HEK293 (cell line): ENCODE measurements around the gene PPHLN1.
A peak's percentile ranks its signal among the peaks of the same experiment; 100 is the strongest.

Experiments
- CTCF ChIA-PET: fragments of 350-600 bp; formaldehyde crosslinking; extraction: SDS; loops from one replicate; lab custom pipeline; 2021; ENCODE audit warnings: antibody characterized with exemption; lab: Yijun Ruan, JAX
- POLR2A ChIA-PET: fragments of 300-600 bp; formaldehyde crosslinking; extraction: SDS; loops from one replicate; lab custom pipeline; 2020; ENCODE audit warnings: antibody characterized with exemption, inconsistent platforms; lab: Yijun Ruan, JAX
- H3K27ac ChIP-seq: fragments of 200-500 bp; sonication (Bioruptor generic); 2 replicates; pipeline ENCODE4 v1.5.1; 2014; ENCODE audit warnings: low read depth, low read length, control low read depth, inconsistent platforms; ENCODE audit errors: extremely low read depth
- H3K36me3 ChIP-seq, 2 experiments: fragments of 200-500 bp in 1 of 2; sonication (Bioruptor generic) in 1 of 2; 1 replicate in 1 of 2; 2 replicates in 1 of 2; pipeline ENCODE4 v1.5.1; 2014 to 2017; ENCODE audit warnings: inconsistent platforms in 2 of 2, low read length in 2 of 2; ENCODE audit not compliant: control insufficient read depth in 2 of 2, insufficient read depth in 1 of 2
- H3K4me1 ChIP-seq: fragments of 200-500 bp; sonication (Bioruptor generic); 2 replicates; pipeline ENCODE4 v1.5.1; 2014; ENCODE audit warnings: mild to moderate bottlenecking, low read length, inconsistent platforms; ENCODE audit not compliant: control insufficient read depth, insufficient read depth
- H3K4me3 ChIP-seq: 2 replicates; pipeline ENCODE4 v1.5.1; 2011; ENCODE audit warnings: low read depth, mild to moderate bottlenecking, control low read depth, low read length, moderate library complexity
- H3K9me3 ChIP-seq: fragments of 200-500 bp; sonication (Bioruptor generic); 2 replicates; pipeline ENCODE4 v1.5.1; 2014; ENCODE audit warnings: low read depth, low read length, inconsistent platforms; ENCODE audit not compliant: control insufficient read depth, insufficient read depth
- FEZF1 ChIP-seq: fragments of 450-650 bp; formaldehyde crosslinking; IDR thresholded peaks from 2 replicates; pipeline ENCODE4 v1.5.1; 2016; ENCODE audit warnings: missing biosample characterization, missing genetic modification characterization
- GFI1B ChIP-seq: fragments of 450-650 bp; formaldehyde crosslinking; IDR thresholded peaks from 2 replicates; pipeline ENCODE4 v1.5.1; 2016; ENCODE audit warnings: missing biosample characterization, missing genetic modification characterization
- GLIS1 ChIP-seq: fragments of 450-650 bp; formaldehyde crosslinking; IDR thresholded peaks from 2 replicates; pipeline ENCODE4 v1.5.1; 2016; ENCODE audit warnings: missing biosample characterization, missing genetic modification characterization
- IKZF3 ChIP-seq: fragments of 450-650 bp; IDR thresholded peaks from 2 replicates; pipeline ENCODE4 v1.5.0; 2018; ENCODE audit warnings: missing biosample characterization, mild to moderate bottlenecking, missing genetic modification characterization, moderate library complexity
- KLF10 ChIP-seq: fragments of 450-650 bp; IDR thresholded peaks from 2 replicates; pipeline ENCODE4 v1.5.1; 2018; ENCODE audit warnings: missing biosample characterization, mild to moderate bottlenecking, missing genetic modification characterization
- MEIS1 ChIP-seq: sonication (generic); formaldehyde crosslinking; IDR thresholded peaks from 2 replicates; pipeline ENCODE4 v1.8.1; 2022; ENCODE audit warnings: missing genetic modification reagents, mild to moderate bottlenecking, borderline replicate concordance
- OSR2 ChIP-seq: fragments of 450-650 bp; formaldehyde crosslinking; IDR thresholded peaks from 2 replicates; pipeline ENCODE4 v1.5.1; 2016; ENCODE audit warnings: missing biosample characterization, missing genetic modification characterization
- SETDB1 ChIP-seq: IDR thresholded peaks from one replicate; pipeline ENCODE4 v1.6.1; 2017; ENCODE audit warnings: mild to moderate bottlenecking, low read length, moderate library complexity, mixed read lengths; ENCODE audit not compliant: insufficient read length
- TRIM28 ChIP-seq: IDR thresholded peaks from 2 replicates; pipeline ENCODE4 v1.6.1; 2011; ENCODE audit warnings: low read length, control low read depth, borderline replicate concordance
- WT1 ChIP-seq: fragments of 450-650 bp; formaldehyde crosslinking; IDR thresholded peaks from 2 replicates; pipeline ENCODE4 v1.5.1; 2016; ENCODE audit warnings: missing biosample characterization, missing genetic modification characterization
- ZBTB48 ChIP-seq: fragments of 450-650 bp; formaldehyde crosslinking; IDR thresholded peaks from 2 replicates; pipeline ENCODE4 v1.5.1; 2016; ENCODE audit warnings: missing biosample characterization, missing genetic modification characterization
- ZBTB7A ChIP-seq: fragments of 450-650 bp; formaldehyde crosslinking; IDR thresholded peaks from 2 replicates; pipeline ENCODE4 v1.5.1; 2016; ENCODE audit warnings: low read depth, missing biosample characterization, missing genetic modification characterization
- ZFP3 ChIP-seq: fragments of 450-650 bp; formaldehyde crosslinking; IDR thresholded peaks from 2 replicates; pipeline ENCODE4 v1.5.1; 2016; ENCODE audit warnings: low read depth, missing biosample characterization, missing genetic modification characterization
- ZFP69B ChIP-seq: fragments of 450-650 bp; formaldehyde crosslinking; IDR thresholded peaks from 2 replicates; pipeline ENCODE4 v1.5.1; 2016; ENCODE audit warnings: missing biosample characterization, missing genetic modification characterization
- ZNF155 ChIP-seq: fragments of 450-650 bp; formaldehyde crosslinking; IDR thresholded peaks from 2 replicates; pipeline ENCODE4 v1.5.1; 2016; ENCODE audit warnings: missing biosample characterization, missing genetic modification characterization
- ZNF174 ChIP-seq: fragments of 450-650 bp; formaldehyde crosslinking; IDR thresholded peaks from 2 replicates; pipeline ENCODE4 v1.5.0; 2017; ENCODE audit warnings: missing biosample characterization, mild to moderate bottlenecking, missing genetic modification characterization
- ZNF202 ChIP-seq: fragments of 450-650 bp; formaldehyde crosslinking; IDR thresholded peaks from 2 replicates; pipeline ENCODE4 v1.5.1; 2016; ENCODE audit warnings: missing biosample characterization, missing genetic modification characterization, borderline replicate concordance
- ZNF335 ChIP-seq: fragments of 450-650 bp; formaldehyde crosslinking; conservative IDR thresholded peaks from 2 replicates; pipeline ENCODE4 v1.5.1; 2016; ENCODE audit warnings: missing biosample characterization, missing genetic modification characterization
- ZNF621 ChIP-seq: fragments of 450-650 bp; formaldehyde crosslinking; IDR thresholded peaks from 2 replicates; pipeline ENCODE4 v1.5.1; 2017; ENCODE audit warnings: missing biosample characterization, missing genetic modification characterization
- ZNF624 ChIP-seq: fragments of 450-650 bp; formaldehyde crosslinking; IDR thresholded peaks from 2 replicates; pipeline ENCODE4 v1.5.1; 2017; ENCODE audit warnings: missing biosample characterization, missing genetic modification characterization
- ZNF664 ChIP-seq: fragments of 450-650 bp; formaldehyde crosslinking; IDR thresholded peaks from 2 replicates; pipeline ENCODE4 v1.5.1; 2016; ENCODE audit warnings: missing biosample characterization, missing genetic modification characterization
- ZNF747 ChIP-seq: fragments of 450-650 bp; formaldehyde crosslinking; IDR thresholded peaks from 2 replicates; pipeline ENCODE4 v1.5.1; 2016; ENCODE audit warnings: missing biosample characterization, missing genetic modification characterization
- ZNF791 ChIP-seq: fragments of 450-650 bp; formaldehyde crosslinking; IDR thresholded peaks from 2 replicates; pipeline ENCODE4 v1.5.1; 2016; ENCODE audit warnings: missing biosample characterization, missing genetic modification characterization
- ZNF843 ChIP-seq: fragments of 450-650 bp; formaldehyde crosslinking; IDR thresholded peaks from 2 replicates; pipeline ENCODE4 v1.5.1; 2016; ENCODE audit warnings: missing biosample characterization, missing genetic modification characterization
- TF ChIP-seq, protein P1 (sequence below): fragments of 450-650 bp; formaldehyde crosslinking; IDR thresholded peaks from 2 replicates; pipeline ENCODE4 v1.5.1; 2017; ENCODE audit warnings: missing biosample characterization, missing genetic modification characterization
- TF ChIP-seq, protein P2 (sequence below): fragments of 450-650 bp; formaldehyde crosslinking; IDR thresholded peaks from 2 replicates; pipeline ENCODE4 v1.5.1; 2016; ENCODE audit warnings: missing biosample characterization, missing genetic modification characterization
- TF ChIP-seq, protein P3 (sequence below): fragments of 450-650 bp; formaldehyde crosslinking; IDR thresholded peaks from 2 replicates; pipeline ENCODE4 v1.5.1; 2016; ENCODE audit warnings: missing biosample characterization, missing genetic modification characterization

The PPHLN1 gene

DNA sequence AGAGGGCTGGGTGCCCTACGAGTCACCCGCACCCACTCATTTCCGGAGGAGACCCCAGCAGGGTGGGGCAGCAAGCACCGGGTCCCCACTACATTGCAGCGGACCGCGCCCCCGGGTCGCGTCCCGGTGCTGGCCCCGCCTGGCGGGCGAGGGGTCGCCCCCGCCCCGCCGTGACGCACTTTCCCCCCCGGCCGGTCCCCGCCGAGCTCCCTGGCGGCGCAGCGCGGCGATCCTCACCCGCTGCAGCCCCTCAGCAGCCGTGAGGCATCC lies 157.5 kb downstream of the PPHLN1 start:
- POLR2A ChIA-PET: interaction anchor here (0.6 to 1.4 kb wide), 9 partner anchors 13 to 1091 kb away, joined by 3 to 10 read pairs (median 4); partner anchors contain the start of gene PRICKLE1
- TF ChIP-seq ZBTB48 (tag by site-specific recombination) (no peak), IKZF3 (tag by site-specific recombination) (0 out of 2 replicates have a peak, but pooled peaks have one; percentile 8), GLIS1 (tag by site-specific recombination) (peak; percentile 72; the same call in 1 of the 2 replicates), ZNF664 (tag by site-specific recombination) (no peak)
- TF ChIP-seq, protein P1, sequence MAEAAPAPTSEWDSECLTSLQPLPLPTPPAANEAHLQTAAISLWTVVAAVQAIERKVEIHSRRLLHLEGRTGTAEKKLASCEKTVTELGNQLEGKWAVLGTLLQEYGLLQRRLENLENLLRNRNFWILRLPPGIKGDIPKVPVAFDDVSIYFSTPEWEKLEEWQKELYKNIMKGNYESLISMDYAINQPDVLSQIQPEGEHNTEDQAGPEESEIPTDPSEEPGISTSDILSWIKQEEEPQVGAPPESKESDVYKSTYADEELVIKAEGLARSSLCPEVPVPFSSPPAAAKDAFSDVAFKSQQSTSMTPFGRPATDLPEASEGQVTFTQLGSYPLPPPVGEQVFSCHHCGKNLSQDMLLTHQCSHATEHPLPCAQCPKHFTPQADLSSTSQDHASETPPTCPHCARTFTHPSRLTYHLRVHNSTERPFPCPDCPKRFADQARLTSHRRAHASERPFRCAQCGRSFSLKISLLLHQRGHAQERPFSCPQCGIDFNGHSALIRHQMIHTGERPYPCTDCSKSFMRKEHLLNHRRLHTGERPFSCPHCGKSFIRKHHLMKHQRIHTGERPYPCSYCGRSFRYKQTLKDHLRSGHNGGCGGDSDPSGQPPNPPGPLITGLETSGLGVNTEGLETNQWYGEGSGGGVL (tag by site-specific recombination): peak; percentile 37; the same call in 1 of the 2 replicates
- H3K4me3 ChIP-seq: peak overlapping the region; percentile 85

DNA sequence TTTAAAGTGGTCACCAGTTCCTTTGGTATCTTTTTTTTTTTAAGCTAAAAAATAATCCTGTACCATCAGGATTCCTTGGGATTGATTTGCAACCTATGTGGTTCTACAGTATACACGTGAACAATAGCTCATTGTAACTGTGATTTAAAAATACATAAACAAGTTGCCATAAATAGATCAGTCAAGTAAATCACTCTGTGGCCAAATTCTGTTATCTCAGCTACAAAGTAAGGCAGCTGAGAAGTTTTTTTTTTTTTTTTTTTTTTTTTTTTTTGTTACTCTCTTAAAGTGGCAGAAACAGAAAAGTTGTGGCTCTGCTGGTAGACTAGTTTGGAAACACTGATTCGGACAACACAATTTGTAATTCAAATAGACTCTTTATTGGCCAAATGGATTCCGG lies 159.0 kb downstream of the PPHLN1 start:
- TF ChIP-seq IKZF3 (tag by site-specific recombination) (no peak), TRIM28 (no peak), ZNF791 (tag by site-specific recombination) (no peak), SETDB1 (peak; percentile 49)
- TF ChIP-seq, all 188 proteins: peak for 1
- H3K4me3 ChIP-seq: no peak overlapping the region
- no peak overlapping the region for H3K27ac ChIP-seq
- no peaks in the 10 kb centered on the region for H3K36me3 ChIP-seq
- ChIA-PET POLR2A (interaction anchor here (0.5 to 0.6 kb wide), 4 partner anchors 47 to 320 kb away, joined by 3 read pairs; no protein-coding TSS in a partner anchor), CTCF (interaction anchor here (0.6 to 4.6 kb wide), 4 partner anchors 84 to 1254 kb away, joined by 3 to 26 read pairs (median 10); no protein-coding TSS in a partner anchor)
- H3K4me1 ChIP-seq: peaks cover 11% of the 10 kb centered on the region
- no peaks in the 10 kb centered on the region for H3K9me3 ChIP-seq

More for the DNA sequence above, 157.5 kb downstream of the PPHLN1 start:
- Histone ChIP-seq H3K27ac (peak overlapping the region; percentile 85), H3K4me1 (peaks cover 11% of the 10 kb centered on the region), H3K36me3 (no peaks in the 10 kb centered on the region), H3K9me3 (no peaks in the 10 kb centered on the region)
- CTCF ChIA-PET: interaction anchor here (0.5 to 4.6 kb wide), 21 partner anchors 9 to 855 kb away, joined by 3 to 26 read pairs (median 3); no protein-coding TSS in a partner anchor

DNA sequence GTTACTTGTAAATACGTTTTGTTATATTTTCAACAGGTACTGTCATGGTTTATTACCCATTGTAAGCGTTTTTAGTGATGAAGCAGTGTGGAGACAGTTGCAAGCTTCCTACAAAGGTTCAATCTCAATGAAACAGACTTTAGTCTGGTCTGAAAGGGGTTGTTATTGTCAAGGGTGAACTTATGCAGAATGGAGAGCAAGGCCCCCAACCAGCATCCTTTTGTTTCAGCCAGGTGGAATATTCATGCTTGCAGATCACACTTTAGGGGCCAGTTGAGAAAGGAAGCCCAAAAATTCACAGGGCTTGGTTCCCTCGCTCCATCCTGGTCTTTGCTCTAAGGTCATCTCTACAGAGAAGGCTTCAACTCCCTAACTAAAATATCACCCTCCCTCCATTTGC lies 159.9 kb downstream of the PPHLN1 start:
- no peak overlapping the region for H3K4me3 ChIP-seq
- H3K9me3 ChIP-seq: no peaks in the 10 kb centered on the region
- ChIA-PET CTCF (interaction anchor here (0.6 kb wide), 1 partner anchor 118 kb away, joined by 3 read pairs; no protein-coding TSS in a partner anchor), POLR2A (no interaction called here)
- no peak for TF ChIP-seq WT1 (tag by site-specific recombination)
- H3K27ac ChIP-seq: no peak overlapping the region
- no peaks in the 10 kb centered on the region for H3K36me3 ChIP-seq
- peaks cover 11% of the 10 kb centered on the region for H3K4me1 ChIP-seq

DNA sequence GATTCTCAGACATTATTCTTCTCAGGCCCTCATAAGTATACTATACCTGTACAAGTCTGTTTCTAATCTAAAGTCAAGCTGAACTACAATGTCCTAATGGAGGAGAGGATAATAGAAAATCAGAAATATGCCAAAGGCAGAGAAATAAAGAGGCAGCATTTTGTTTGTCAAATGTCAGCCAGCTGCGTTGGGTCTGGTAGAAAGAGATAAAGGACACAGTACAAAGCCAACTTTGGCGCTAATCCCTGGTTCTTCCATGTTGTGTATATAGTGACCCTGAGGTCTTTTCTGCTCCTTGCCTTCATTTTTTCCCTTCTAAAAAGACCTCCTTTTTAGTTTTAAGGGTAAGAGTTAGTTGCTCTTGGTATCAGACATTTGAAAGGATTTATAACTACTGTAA lies 160.4 kb downstream of the PPHLN1 start:
- Histone ChIP-seq H3K9me3 (no peaks in the 10 kb centered on the region), H3K27ac (no peak overlapping the region), H3K36me3 (no peaks in the 10 kb centered on the region), H3K4me3 (no peak overlapping the region), H3K4me1 (peaks cover 11% of the 10 kb centered on the region)
- ChIA-PET CTCF (no interaction called here), POLR2A (no interaction called here)
- TF ChIP-seq ZNF202 (tag by site-specific recombination): no peak
- no peak for TF ChIP-seq ZNF843 (tag by site-specific recombination)
- TF ChIP-seq KLF10 (tag by site-specific recombination): no peak
- no peak for TF ChIP-seq ZNF624 (tag by site-specific recombination)
- no peak for TF ChIP-seq ZNF335 (tag by site-specific recombination)
- TF ChIP-seq ZFP69B (tag by site-specific recombination): no peak
- TF ChIP-seq ZNF747 (tag by site-specific recombination): no peak
- TF ChIP-seq, protein P2, sequence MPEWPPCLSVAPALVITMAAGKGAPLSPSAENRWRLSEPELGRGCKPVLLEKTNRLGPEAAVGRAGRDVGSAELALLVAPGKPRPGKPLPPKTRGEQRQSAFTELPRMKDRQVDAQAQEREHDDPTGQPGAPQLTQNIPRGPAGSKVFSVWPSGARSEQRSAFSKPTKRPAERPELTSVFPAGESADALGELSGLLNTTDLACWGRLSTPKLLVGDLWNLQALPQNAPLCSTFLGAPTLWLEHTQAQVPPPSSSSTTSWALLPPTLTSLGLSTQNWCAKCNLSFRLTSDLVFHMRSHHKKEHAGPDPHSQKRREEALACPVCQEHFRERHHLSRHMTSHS (tag by site-specific recombination): no peak
- no peak for TF ChIP-seq ZNF621
- no peak for TF ChIP-seq OSR2 (tag by site-specific recombination)
- no peak for TF ChIP-seq ZNF155 (tag by site-specific recombination)
- TF ChIP-seq ZBTB7A (tag by site-specific recombination): no peak
- no peak for TF ChIP-seq MEIS1 (CRISPR knock-in tag)
- no peak for TF ChIP-seq ZFP3 (tag by site-specific recombination)
- TF ChIP-seq, protein P3, sequence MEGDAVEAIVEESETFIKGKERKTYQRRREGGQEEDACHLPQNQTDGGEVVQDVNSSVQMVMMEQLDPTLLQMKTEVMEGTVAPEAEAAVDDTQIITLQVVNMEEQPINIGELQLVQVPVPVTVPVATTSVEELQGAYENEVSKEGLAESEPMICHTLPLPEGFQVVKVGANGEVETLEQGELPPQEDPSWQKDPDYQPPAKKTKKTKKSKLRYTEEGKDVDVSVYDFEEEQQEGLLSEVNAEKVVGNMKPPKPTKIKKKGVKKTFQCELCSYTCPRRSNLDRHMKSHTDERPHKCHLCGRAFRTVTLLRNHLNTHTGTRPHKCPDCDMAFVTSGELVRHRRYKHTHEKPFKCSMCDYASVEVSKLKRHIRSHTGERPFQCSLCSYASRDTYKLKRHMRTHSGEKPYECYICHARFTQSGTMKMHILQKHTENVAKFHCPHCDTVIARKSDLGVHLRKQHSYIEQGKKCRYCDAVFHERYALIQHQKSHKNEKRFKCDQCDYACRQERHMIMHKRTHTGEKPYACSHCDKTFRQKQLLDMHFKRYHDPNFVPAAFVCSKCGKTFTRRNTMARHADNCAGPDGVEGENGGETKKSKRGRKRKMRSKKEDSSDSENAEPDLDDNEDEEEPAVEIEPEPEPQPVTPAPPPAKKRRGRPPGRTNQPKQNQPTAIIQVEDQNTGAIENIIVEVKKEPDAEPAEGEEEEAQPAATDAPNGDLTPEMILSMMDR (tag by site-specific recombination): no peak
- no peak for TF ChIP-seq GFI1B (tag by site-specific recombination)
- TF ChIP-seq ZNF174: no peak
- TF ChIP-seq FEZF1 (tag by site-specific recombination): no peak
